WI38 (cell line): ENCODE results near the gene TBX21.

Experiments
- H3K4me3 ChIP-seq: 2 replicates; pipeline ENCODE4 v1.5.1; 2011; ENCODE audit warnings: low read depth, mild to moderate bottlenecking, control low read depth, low read length
- CTCF ChIP-seq: IDR thresholded peaks from 2 replicates; pipeline ENCODE4 v1.5.1; 2012; ENCODE audit warnings: low read depth, mild to moderate bottlenecking, control low read depth, low read length

TBX21 gene

GRCh38 chr17:47711366-47712099 lies 21.5 kb upstream of the TBX21 start:
- no peak for TF ChIP-seq CTCF
- H3K4me3 ChIP-seq = no peak overlapping the region

- no peak overlapping the region for H3K4me3 ChIP-seq
- TF ChIP-seq CTCF = no peak
Observed at GRCh38 chr17:47712330-47713023, 20.6 kb upstream of the TBX21 start.

DNA sequence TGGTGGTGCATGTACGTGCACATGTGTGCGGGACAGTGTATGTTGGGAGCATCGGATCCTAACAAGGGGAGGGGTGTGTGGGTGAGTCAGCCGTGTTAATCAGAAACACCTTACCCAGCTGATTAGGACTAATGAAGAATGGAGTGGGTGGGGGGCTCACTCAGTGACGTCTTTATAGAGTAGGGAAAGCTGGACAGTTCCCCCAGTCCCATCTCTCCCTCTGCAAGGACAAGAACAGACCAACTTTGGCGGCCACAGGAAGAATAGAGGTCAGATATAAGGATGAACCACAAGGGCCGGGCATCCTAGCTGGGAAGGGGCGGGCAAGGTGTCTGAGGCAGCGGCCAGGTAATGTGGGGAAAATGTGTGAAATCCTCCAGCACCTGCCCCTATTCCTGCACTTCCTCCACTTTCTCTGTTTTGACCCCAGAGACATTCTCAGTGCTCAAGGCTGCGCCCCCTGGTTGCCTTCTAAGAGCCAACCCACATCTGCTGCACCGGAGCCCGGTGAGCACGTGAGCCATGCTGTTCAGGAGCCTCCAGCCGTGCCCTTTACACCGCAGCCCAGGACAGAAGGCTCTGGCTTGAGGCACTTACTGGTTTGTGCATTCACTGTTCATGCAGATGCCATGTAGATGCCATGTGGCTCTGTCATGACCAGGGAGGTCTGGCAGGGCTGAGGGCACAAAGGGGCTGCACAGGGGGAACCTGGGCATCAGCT lies 18.9 kb upstream of the TBX21 start:
- no peak for TF ChIP-seq CTCF
- H3K4me3 ChIP-seq = no peak overlapping the region

GRCh38 chr17:47714773-47715396 lies 18.2 kb upstream of the TBX21 start:
- H3K4me3 ChIP-seq = no peak overlapping the region
- no peak for TF ChIP-seq CTCF

DNA sequence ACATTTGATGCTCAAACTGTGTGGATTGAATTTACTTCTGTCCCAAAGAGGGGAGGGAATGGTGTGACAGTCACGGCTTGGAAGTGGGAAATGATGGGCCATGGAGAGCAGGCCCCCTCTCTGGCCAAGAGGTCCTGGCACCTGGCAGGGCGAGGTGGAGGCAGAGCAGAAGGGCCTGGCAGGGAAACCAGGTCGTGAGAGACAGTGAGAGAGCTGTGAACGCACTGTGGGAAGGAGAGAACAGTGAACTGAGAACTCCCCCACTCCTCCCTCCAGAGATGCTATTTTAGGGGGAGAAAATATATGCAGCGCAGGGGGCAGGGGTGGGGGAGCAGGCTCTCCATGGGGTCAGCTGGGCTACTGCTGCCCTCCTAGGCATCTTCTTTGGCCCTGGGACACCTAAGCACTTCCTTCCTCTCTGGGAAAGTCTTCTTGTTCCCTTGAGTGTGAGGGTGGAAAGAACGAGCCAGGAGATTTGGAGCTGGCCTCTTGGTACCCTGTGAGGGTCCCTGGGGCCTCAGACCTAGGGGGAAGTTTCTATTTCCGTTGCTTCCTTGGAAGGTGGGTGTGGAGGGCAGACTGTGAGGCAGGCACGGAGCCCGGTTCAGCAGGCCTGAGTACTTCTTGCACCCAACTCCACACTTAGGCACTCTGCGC lies 17.2 kb upstream of the TBX21 start:
- H3K4me3 ChIP-seq = no peak overlapping the region
- no peak for TF ChIP-seq CTCF

- TF ChIP-seq CTCF = no peak
Observed at GRCh38 chr17:47716375-47716774, 16.7 kb upstream of the TBX21 start.

More at GRCh38 chr17:47716375-47716774, 16.7 kb upstream of the TBX21 start:
- H3K4me3 ChIP-seq = no peak overlapping the region
